IPS-18c (cell line): Measurements from ENCODE around the gene ADK.
"Not testable (repeated sequence)": the region's sequence is repeated elsewhere in the genome, so short reads cannot be mapped to it uniquely, and the experiment has no call there.

Experiments used
- H3K4me3 ChIP-seq: 2 replicates; pipeline ENCODE4 v1.7.0; 2013; ENCODE audit warnings: low read depth, mild to moderate bottlenecking, low read length, moderate library complexity; ENCODE audit not compliant: insufficient read depth
- H3K9me3 ChIP-seq: one replicate; pipeline ENCODE4 v1.6.1; 2013; ENCODE audit warnings: mild to moderate bottlenecking, low read length, moderate library complexity; ENCODE audit not compliant: control insufficient read depth, insufficient read depth

Gene ADK

GRCh38 chr10:74450602-74451001, 299.6 kb downstream of the ADK start:
- no peak overlapping the region for H3K4me3 ChIP-seq
- no peaks in the 10 kb centered on the region for H3K9me3 ChIP-seq

DNA sequence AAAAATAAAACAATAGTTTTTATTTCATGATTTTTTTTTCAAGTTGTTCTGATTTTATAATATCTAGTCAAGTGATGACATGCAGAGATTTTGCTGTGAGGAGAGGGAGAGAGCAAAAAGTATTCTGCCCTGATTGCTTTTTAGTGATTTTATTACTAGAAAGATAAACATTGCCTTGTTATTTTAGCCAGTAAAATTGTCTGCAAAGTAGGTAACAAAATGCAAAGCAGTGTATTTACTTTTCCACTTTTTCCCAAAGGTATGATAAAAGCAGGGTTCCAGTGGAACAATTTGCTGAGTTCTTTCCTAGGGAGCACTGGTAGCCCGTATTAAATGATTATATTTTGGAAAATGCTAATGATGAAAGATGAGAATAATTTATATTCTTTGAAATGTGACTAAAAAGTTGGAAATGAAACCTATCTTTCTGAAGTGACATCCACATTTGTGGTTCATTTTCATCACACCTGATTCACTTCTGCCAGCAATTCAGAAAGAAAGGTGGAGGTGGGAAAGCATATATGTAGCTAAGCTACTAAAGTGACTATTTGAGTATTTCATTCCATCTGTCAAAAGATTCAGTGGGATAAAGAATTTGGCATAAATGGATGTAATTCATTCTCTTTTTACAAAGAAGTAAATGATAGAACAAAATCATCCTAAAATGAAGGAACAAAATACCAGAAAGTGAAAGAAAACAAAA, 300.3 kb downstream of the ADK start:
- H3K4me3 ChIP-seq = no peak overlapping the region

GRCh38 chr10:74453169-74453568, 302.1 kb downstream of the ADK start:
- Histone ChIP-seq H3K4me3 (no peak overlapping the region), H3K9me3 (no peaks in the 10 kb centered on the region)

More for the DNA sequence above, 300.3 kb downstream of the ADK start:
- no peaks in the 10 kb centered on the region for H3K9me3 ChIP-seq

- H3K9me3 ChIP-seq, H3K4me3 ChIP-seq: not testable (repeated sequence)
Measured at GRCh38 chr10:74457478-74457877, 306.5 kb downstream of the ADK start.

GRCh38 chr10:74460812-74461211, 309.8 kb downstream of the ADK start:
- H3K9me3 ChIP-seq = no peaks in the 10 kb centered on the region
- H3K4me3 ChIP-seq = no peak overlapping the region

DNA sequence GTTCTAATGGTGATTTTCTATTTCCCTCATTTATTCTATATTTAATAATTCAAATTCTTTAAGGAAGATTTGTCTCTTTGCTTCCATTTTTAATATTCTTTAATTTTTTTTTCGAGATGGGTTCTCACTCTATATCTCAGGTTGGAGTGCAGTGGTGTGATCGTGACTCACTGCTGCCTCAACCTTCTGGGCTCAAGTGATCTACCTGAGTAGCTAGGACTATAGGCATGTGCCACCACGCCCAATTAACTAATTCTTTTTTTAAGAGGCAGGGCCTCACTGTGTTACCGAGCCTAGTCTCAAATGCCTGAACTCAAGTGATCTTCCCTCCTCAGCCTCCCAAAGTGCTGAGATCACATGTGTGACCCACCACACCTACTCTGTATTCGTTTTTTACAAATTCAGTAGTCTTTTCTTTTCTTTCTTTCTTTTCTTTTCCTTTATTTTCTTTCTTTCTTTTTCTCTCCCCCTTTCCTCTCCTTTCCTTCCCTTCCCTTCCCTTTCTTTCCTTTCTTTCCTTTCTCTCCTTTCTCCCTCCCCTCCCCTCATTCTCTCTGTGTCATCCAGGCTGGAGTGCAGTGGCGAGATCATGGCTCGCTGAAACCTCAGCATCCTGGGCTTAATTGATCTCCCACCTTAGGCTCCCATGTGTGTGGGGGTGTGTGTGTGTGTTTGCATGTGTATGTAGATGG, 323.1 kb downstream of the ADK start:
- H3K9me3 ChIP-seq = peaks cover 2% of the 10 kb centered on the region
- no peak overlapping the region for H3K4me3 ChIP-seq

- not testable (repeated sequence) for H3K4me3 ChIP-seq, H3K9me3 ChIP-seq
Measured at GRCh38 chr10:74476162-74476706, 325.2 kb downstream of the ADK start.

- Histone ChIP-seq H3K4me3 (no peak overlapping the region), H3K9me3 (peaks cover 4% of the 10 kb centered on the region)
Measured at GRCh38 chr10:74480778-74481177, 329.8 kb downstream of the ADK start.

GRCh38 chr10:74483356-74483755, 332.3 kb downstream of the ADK start:
- Histone ChIP-seq H3K9me3 (peaks cover 4% of the 10 kb centered on the region), H3K4me3 (no peak overlapping the region)

DNA sequence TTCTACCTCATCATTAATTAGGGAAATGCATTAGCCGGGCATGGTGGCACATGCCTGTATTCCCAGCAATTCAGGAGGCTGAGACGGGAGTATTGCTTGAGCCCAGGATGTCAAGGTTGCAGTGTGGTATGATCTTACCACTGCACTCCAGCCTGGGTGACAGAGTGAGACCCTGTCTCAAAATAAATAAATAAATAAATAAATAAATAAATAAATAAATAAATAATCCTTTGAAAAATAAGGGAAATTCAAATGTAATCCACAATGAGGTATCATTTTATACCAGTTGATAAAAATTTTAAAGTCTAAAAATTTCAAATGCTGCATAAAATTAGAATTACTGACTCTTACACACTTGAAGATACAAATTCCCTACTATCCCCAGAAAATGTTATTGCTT, 334.3 kb downstream of the ADK start:
- Histone ChIP-seq H3K9me3 (peaks cover 4% of the 10 kb centered on the region), H3K4me3 (no peak overlapping the region)

DNA sequence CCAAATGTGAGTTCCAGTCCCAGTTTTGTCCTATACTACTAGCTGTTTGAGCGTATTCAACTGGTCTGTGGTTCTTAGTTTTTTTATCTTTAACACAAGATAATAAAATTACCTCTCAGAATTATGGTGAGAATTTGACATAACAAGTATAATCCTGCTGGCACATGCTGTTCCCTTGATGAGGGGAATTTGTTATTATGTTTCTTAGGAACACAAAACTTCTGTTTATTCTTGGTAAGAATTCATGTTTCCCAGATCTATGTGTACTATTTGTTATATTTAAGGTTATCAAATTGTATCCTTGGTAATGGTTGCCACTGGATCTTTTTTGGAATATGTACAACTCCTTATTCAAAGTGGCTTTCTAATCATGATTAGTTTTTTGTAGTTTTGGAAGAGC, 335.6 kb downstream of the ADK start:
- Histone ChIP-seq H3K9me3 (peaks cover 4% of the 10 kb centered on the region), H3K4me3 (no peak overlapping the region)

GRCh38 chr10:74488907-74489306, 337.9 kb downstream of the ADK start:
- H3K9me3 ChIP-seq = no peaks in the 10 kb centered on the region
- no peak overlapping the region for H3K4me3 ChIP-seq

DNA sequence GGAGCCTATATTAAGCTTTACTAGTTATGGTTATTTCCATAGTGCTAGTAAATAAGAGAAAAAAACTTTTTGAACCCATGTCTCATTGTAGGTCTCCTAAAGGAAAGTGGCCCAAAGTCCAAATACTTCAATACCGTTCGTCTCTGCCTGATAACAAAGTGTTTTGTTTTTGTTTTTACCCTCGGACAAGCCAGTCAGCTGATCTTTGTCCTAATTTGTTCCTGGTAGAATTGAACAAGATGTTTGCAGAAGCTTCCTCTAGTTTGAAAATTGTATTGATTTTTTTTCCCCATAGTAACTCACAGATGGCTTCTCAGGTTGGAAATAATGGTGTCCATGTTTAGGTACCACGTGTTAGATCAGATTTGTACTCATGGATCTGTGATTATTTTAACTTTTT, 339.5 kb downstream of the ADK start:
- no peak overlapping the region for H3K4me3 ChIP-seq
- no peaks in the 10 kb centered on the region for H3K9me3 ChIP-seq

DNA sequence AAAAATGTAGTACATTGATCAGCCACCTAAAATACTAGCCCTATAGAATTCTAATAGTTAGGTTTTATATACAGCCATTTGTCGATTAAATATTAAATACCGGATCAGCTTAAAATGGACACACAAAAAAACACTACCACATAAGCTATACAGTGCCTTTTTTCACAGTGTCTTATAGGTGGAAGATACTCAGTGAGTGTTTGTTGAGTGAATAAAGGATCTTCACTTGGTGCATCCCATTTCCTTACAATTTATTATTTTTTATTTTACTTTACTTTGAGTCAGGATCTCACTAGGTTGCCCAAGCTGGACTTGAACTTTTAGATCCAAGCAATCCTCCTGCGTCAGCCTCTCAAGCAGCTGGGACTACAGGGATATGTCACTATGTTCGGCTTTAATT, 340.0 kb downstream of the ADK start:
- Histone ChIP-seq H3K9me3 (no peaks in the 10 kb centered on the region), H3K4me3 (no peak overlapping the region)

- H3K4me3 ChIP-seq, H3K9me3 ChIP-seq: not testable (repeated sequence)
Measured at GRCh38 chr10:74496276-74496675, 345.3 kb downstream of the ADK start.

DNA sequence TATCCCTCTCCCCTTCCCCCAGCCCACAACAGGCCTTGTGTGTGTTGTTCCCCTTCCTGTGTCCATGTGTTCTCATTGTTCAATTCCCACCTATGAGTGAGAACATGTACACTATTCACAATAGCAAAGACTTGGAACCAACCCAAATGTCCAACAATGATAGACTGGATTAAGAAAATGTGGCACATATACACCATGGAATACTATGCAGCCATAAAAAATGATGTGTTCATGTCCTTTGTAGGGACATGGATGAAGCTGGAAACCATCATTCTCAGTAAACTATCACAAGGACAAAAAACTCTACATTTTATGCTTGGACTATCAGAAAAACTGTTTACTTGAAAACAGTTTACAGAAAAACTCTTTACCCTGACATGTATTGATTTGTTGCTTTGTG, 347.6 kb downstream of the ADK start:
- H3K9me3 ChIP-seq = not testable (repeated sequence)

DNA sequence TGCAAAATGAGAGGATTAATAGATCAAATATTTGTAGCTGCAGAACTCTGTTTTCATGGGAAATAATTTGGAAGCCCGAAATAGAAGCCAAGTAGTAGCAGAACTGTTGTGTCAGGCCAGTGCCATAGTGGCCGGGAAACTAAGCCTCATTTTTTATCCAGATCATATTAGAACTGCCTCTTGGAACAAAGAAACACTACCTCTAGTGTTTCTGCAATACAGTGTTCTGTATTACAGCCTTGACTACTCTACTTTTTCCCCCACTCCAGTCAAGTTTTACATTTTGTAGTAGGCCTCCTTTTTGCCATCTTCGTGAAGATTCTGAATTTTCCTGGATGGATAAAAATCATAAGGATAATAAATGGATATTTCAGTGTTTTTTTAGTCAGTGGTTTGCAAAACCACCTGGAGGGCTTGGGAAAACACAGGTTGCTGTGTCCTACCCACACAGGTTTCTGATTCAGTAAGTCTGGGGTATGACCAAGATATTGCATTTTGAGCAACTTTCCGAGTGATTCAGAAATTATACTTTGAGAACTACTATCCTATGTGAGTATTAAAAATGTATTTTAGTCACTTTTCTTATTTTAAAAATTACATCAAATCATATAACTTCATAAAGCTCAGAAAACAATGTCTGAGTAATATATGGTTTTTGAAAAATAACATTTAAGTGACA, 349.1 kb downstream of the ADK start:
- Histone ChIP-seq H3K9me3 (no peaks in the 10 kb centered on the region), H3K4me3 (no peak overlapping the region)

More for the DNA sequence above, 347.6 kb downstream of the ADK start:
- not testable (repeated sequence) for H3K4me3 ChIP-seq

- no peak overlapping the region for H3K4me3 ChIP-seq
- H3K9me3 ChIP-seq = no peaks in the 10 kb centered on the region
Measured at GRCh38 chr10:74500816-74501215, 349.8 kb downstream of the ADK start.
